Measurements from ENCODE around the gene CAMK2B.
A peak's percentile ranks its signal among the peaks of the same experiment; 100 is the strongest.

Gene CAMK2B

GRCh38 chr7:44325201-44325671 lies at the start of gene CAMK2B:
TSS of gene CAMK2B (minus strand) at chr7:44325594. CDS start at chr7:44325421, 173 bp downstream.
- peak; percentile 56 for DNase-seq (ENCODE audit: low spot score)
- in situ Hi-C loops (cut with MboI; ENCODE audit: low pct_unique_long_range_greater_than_20kb, low sequenced_read_pairs, unreplicated experiment): no loop called here
- TF ChIP-seq CTCF (IDR thresholded peaks at IDR 0.05; ENCODE audit: extremely low read depth, insufficient read depth, missing control alignments): no peak

- TF ChIP-seq CTCF (IDR thresholded peaks at IDR 0.05; ENCODE audit: extremely low read depth, insufficient read depth, missing control alignments): no peak
- no peak for DNase-seq (ENCODE audit: low spot score)
- in situ Hi-C loops (cut with MboI; ENCODE audit: low pct_unique_long_range_greater_than_20kb, low sequenced_read_pairs, unreplicated experiment): no loop called here
Measured at GRCh38 chr7:44374007-44374763, 48.8 kb upstream of the CAMK2B start.

DNA sequence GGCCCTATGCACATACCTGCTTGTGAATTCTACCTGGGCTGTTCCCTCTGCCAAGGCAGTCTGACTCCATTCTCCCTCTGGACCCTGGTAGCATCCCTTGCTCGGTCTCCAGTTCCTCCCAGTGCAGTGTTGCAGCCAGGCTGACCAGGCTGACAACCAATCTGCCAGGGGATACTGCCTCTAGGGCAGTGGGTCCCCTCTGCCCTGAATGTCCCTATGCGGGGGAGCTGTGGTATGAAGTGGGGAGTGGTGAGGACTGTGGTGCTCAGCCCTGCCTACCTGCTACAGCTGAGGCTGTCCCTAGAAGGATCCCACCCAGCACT lies 48.0 kb upstream of the CAMK2B start:
- TF ChIP-seq CTCF (IDR thresholded peaks at IDR 0.05; ENCODE audit: extremely low read depth, insufficient read depth, missing control alignments): no peak
- DNase-seq (ENCODE audit: low spot score): no peak
- in situ Hi-C loops (cut with MboI; ENCODE audit: low pct_unique_long_range_greater_than_20kb, low sequenced_read_pairs, unreplicated experiment): no loop called here

DNA sequence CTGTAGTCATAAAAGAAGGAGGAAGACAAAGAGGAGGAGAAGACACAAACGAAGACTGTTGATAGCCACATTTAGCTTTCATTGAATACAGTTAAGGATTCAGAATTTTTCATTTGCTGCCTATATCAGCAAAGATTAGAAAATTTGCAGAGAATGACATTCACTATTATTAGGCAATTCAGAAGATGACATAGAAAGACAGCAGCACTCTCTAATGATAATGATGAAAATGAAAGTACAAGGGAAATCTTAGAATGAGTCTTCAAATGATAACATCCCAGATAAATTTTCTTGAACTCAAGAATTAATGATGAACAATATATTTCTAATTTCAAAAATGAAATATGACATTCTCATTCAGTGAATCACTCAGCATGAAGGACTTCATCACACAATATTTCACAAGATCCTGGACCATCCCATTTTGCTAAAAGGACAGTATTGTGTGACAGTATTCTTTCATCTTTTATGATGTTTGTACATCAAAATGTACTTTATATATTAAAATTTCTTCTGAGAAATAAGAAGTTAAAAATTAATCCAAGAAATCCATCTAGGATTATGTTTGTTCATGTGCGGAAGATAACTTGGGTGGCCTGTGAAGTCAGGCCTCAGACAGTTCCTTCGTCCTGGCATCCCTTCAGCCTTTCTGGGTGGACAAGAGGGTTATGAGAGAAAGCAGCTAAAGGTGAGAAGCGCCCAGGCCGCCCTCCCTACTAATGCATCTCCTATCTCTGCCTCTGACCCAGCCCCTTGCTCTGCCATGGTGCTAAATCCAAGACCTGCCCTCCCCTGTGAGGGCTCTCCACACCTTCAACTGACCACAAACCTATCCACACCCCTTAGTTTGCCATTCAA lies 47.4 kb upstream of the CAMK2B start:
- TF ChIP-seq CTCF (IDR thresholded peaks at IDR 0.05; ENCODE audit: extremely low read depth, insufficient read depth, missing control alignments): no peak
- in situ Hi-C loops (cut with MboI; ENCODE audit: low pct_unique_long_range_greater_than_20kb, low sequenced_read_pairs, unreplicated experiment): no loop called here
- no peak for DNase-seq (ENCODE audit: low spot score)

DNA sequence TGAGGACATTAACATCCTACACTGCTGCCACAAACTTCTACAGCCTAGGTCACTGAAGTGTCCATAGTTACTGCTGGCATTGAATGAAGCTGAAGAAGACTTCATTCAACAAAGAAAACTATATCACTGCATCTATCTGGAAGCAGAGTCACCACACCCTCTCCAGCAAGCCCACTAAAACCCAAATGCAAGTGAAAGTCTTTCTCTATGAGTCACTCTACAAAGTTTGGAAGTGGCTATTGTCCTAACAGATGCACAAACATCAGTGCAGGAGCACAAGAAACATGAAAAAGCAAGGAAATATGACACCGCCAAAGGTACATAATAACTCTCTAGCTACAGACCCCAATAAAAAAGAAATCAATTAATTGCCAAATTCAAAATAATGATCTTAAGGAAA lies 43.5 kb upstream of the CAMK2B start:
- no peak for DNase-seq (ENCODE audit: low spot score)
- in situ Hi-C loops (cut with MboI; ENCODE audit: low pct_unique_long_range_greater_than_20kb, low sequenced_read_pairs, unreplicated experiment): no loop called here
- TF ChIP-seq CTCF (IDR thresholded peaks at IDR 0.05; ENCODE audit: extremely low read depth, insufficient read depth, missing control alignments): no peak

DNA sequence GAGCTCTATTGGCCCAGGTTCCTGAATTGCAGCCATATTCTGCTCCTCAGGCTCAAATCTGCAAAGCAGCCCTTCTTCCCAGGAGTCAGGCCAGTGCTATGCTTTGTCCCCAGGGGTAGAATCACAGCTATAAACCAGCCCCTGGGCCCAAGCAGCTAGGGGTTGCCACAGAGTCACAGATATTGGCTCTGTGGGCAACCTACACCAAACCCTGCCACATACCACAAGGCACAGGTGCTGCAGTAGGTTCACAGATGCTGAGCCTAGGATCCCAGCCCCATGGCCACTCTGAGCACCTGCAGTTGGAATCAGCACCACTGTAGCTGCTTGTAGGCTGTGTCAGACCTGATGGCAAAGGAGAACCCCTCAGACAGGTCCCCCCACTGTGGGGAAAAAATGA lies 43.1 kb upstream of the CAMK2B start:
- DNase-seq (ENCODE audit: low spot score): no peak

More for the DNA sequence above, 43.1 kb upstream of the CAMK2B start:
- in situ Hi-C loops (cut with MboI; ENCODE audit: low pct_unique_long_range_greater_than_20kb, low sequenced_read_pairs, unreplicated experiment): no loop called here
- TF ChIP-seq CTCF (IDR thresholded peaks at IDR 0.05; ENCODE audit: extremely low read depth, insufficient read depth, missing control alignments): no peak

Data from GM13977 (cell line).